Measurements from ENCODE around the gene GGT1. TPM values are rescaled to one million over a fixed set of nuclear protein-coding genes. Genes with fewer than 3 reads are reported as not detected.
"Not testable (repeated sequence)": the region's sequence is repeated elsewhere in the genome, so short reads cannot be mapped to it uniquely, and the experiment has no call there.

Gene GGT1
- total RNA-seq, 2 experiments from 2014 or later, result 19.7 to 20.1 TPM

DNA sequence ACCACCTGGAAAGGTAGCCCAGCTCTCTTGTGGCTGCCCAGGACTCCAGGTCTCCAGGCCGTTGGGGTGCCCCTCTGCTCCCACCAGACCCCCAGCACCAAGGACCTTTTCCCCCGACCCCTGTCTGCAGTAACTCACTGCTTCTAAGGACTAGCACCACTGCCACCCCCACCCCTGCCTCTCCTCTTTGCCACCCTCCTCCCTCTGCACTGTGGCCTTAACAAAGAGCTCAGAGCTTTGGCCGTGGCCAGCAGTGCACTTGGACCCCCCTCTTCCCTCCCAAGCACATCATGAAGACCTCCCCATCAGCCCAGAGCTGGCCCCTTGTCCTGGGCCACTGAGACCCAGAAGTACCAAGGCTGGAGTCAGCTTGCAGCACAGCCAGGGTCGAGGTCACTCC, 46.4 kb downstream of the GGT1 start:
- intact Hi-C loops (cut with DNase I, micrococcal nuclease); H3K4me1 Mint-ChIP-seq (ENCODE audit: low read depth); H3K4me3 ChIP-seq (ENCODE audit: low read length); H3K27ac Mint-ChIP-seq; H3K36me3 ChIP-seq (ENCODE audit: insufficient read depth, low read length); H3K4me1 ChIP-seq (ENCODE audit: insufficient read depth, low read length); CTCF ChIA-PET; H3K36me3 Mint-ChIP-seq (ENCODE audit: low read depth); H3K27me3 ChIP-seq (ENCODE audit: control insufficient read depth in 1 of 2, insufficient read depth in 2 of 2, low read length in 2 of 2); DNase-seq; POLR2A ChIA-PET; H3K4me3 Mint-ChIP-seq; H3K27me3 Mint-ChIP-seq; ATAC-seq (ENCODE audit: poor library complexity); H3K27ac ChIP-seq (ENCODE audit: low read depth in 1 of 2, low read length in 2 of 2); H3K9me3 ChIP-seq (ENCODE audit: control insufficient read depth in 1 of 2, insufficient read depth in 1 of 2, low read length in 2 of 2); H3K9me3 Mint-ChIP-seq: not testable (repeated sequence)

DNA sequence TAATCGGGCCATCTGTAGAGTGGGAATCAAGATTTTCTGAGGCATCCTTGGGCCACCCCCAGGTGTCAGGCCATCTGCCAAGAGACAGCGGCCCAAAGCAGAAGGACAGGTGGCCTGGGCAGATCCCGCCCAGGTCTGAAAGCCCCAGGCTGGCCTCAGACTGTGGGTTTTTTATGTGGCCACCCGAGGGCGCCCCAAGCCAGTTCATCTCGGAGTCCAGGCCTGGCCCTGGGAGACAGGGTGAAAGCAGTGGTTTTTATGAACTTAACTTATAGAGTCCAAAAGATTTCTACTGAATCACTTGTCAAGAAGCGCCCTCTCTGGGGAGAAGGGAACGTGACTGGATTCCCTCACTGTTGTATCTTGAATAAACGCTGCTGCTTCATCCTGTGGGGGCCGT, 47.9 kb downstream of the GGT1 start:
- CTCF ChIA-PET; ATAC-seq (ENCODE audit: poor library complexity); H3K27ac ChIP-seq (ENCODE audit: low read depth in 1 of 2, low read length in 2 of 2); H3K36me3 Mint-ChIP-seq (ENCODE audit: low read depth); H3K27me3 Mint-ChIP-seq; H3K9me3 Mint-ChIP-seq; H3K36me3 ChIP-seq (ENCODE audit: insufficient read depth, low read length); H3K9me3 ChIP-seq (ENCODE audit: control insufficient read depth in 1 of 2, insufficient read depth in 1 of 2, low read length in 2 of 2); POLR2A ChIA-PET; H3K4me3 ChIP-seq (ENCODE audit: low read length); H3K4me1 Mint-ChIP-seq (ENCODE audit: low read depth); H3K4me3 Mint-ChIP-seq; H3K4me1 ChIP-seq (ENCODE audit: insufficient read depth, low read length); H3K27ac Mint-ChIP-seq; H3K27me3 ChIP-seq (ENCODE audit: control insufficient read depth in 1 of 2, insufficient read depth in 2 of 2, low read length in 2 of 2); intact Hi-C loops (cut with DNase I, micrococcal nuclease): not testable (repeated sequence)
- DNase-seq, result peak in 11 of 14 experiments; percentile 23 to 60 (median 46)

DNA sequence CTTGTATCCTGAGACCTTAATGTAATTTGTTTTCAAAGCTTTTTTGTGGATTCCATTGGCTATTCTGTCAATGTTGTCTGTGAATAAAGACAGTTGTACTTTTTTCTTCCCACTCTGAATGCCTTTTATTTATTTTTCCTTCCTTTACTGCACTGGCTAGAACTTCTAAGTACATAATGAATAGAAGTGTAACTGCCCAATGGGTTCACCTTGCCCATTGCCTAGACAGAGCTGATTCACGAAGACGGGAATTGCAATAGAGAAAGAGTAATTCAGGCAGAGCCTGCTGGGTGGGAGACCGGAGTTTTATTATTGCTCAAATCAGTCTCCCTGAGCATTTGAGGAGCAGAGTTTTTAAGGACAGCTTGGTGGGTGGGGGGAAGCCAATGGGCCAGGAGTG, 62.4 kb downstream of the GGT1 start:
- POLR2A ChIA-PET; DNase-seq; H3K27ac Mint-ChIP-seq; H3K9me3 ChIP-seq (ENCODE audit: control insufficient read depth in 1 of 2, insufficient read depth in 1 of 2, low read length in 2 of 2); H3K4me1 ChIP-seq (ENCODE audit: insufficient read depth, low read length); H3K9me3 Mint-ChIP-seq; intact Hi-C loops (cut with DNase I, micrococcal nuclease); H3K4me3 Mint-ChIP-seq; ATAC-seq (ENCODE audit: poor library complexity); H3K36me3 Mint-ChIP-seq (ENCODE audit: low read depth); H3K27me3 Mint-ChIP-seq; H3K4me3 ChIP-seq (ENCODE audit: low read length); H3K27me3 ChIP-seq (ENCODE audit: control insufficient read depth in 1 of 2, insufficient read depth in 2 of 2, low read length in 2 of 2); CTCF ChIA-PET; H3K27ac ChIP-seq (ENCODE audit: low read depth in 1 of 2, low read length in 2 of 2); H3K4me1 Mint-ChIP-seq (ENCODE audit: low read depth); H3K36me3 ChIP-seq (ENCODE audit: insufficient read depth, low read length): not testable (repeated sequence)

DNA sequence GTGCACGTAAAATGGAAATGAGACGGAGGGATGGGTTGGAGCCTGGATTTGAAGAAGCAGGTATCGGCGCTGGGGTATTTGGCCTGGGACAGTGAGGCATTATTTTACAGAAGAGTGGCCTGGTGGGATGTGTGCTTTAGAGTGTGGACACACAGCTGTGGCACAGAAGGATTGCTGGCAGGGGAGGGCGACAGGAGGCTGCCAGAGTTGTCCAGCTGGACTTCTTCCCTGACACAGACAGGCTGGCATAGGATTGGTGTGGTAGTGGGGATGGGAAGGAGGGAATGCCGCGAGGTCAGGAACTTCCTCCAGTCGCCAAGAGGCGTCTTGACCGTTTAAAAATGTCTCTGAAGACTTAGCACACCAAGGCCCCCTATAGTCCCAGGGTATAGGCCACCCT, 64.9 kb downstream of the GGT1 start:
- H3K36me3 Mint-ChIP-seq (ENCODE audit: low read depth); H3K4me1 Mint-ChIP-seq (ENCODE audit: low read depth); POLR2A ChIA-PET; H3K27me3 ChIP-seq (ENCODE audit: control insufficient read depth in 1 of 2, insufficient read depth in 2 of 2, low read length in 2 of 2); H3K9me3 ChIP-seq (ENCODE audit: control insufficient read depth in 1 of 2, insufficient read depth in 1 of 2, low read length in 2 of 2); CTCF ChIA-PET; H3K27ac Mint-ChIP-seq; intact Hi-C loops (cut with DNase I, micrococcal nuclease); DNase-seq; H3K9me3 Mint-ChIP-seq; H3K4me3 ChIP-seq (ENCODE audit: low read length); H3K27ac ChIP-seq (ENCODE audit: low read depth in 1 of 2, low read length in 2 of 2); H3K4me3 Mint-ChIP-seq; H3K4me1 ChIP-seq (ENCODE audit: insufficient read depth, low read length); H3K36me3 ChIP-seq (ENCODE audit: insufficient read depth, low read length); H3K27me3 Mint-ChIP-seq; ATAC-seq (ENCODE audit: poor library complexity): not testable (repeated sequence)

DNA sequence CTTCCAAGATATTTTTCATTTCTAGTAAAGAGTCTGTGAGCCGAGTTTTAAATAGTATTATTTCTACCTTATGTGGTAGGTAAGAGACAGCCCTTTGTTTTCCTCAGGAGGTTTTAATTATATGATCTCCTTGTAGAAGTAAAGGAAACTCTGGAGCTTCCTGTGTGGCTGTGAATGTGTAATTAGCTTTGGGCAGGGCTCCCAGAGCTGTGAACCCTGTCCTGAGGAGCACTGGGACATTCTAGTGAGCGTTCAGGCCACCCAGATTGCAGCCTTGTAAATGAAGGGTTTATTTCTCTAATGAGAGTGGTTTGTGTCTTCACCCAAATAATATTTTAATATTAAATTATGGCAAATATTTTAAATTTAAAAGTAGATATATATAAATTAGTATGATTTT, 69.5 kb downstream of the GGT1 start:
- H3K4me3 Mint-ChIP-seq; H3K4me3 ChIP-seq (ENCODE audit: low read length); intact Hi-C loops (cut with DNase I, micrococcal nuclease); DNase-seq; H3K36me3 ChIP-seq (ENCODE audit: insufficient read depth, low read length); H3K27me3 Mint-ChIP-seq; H3K27me3 ChIP-seq (ENCODE audit: control insufficient read depth in 1 of 2, insufficient read depth in 2 of 2, low read length in 2 of 2); CTCF ChIA-PET; H3K9me3 ChIP-seq (ENCODE audit: control insufficient read depth in 1 of 2, insufficient read depth in 1 of 2, low read length in 2 of 2); H3K4me1 ChIP-seq (ENCODE audit: insufficient read depth, low read length); H3K27ac Mint-ChIP-seq; H3K9me3 Mint-ChIP-seq; H3K27ac ChIP-seq (ENCODE audit: low read depth in 1 of 2, low read length in 2 of 2); ATAC-seq (ENCODE audit: poor library complexity); H3K4me1 Mint-ChIP-seq (ENCODE audit: low read depth); H3K36me3 Mint-ChIP-seq (ENCODE audit: low read depth); POLR2A ChIA-PET: not testable (repeated sequence)

Other genes with a start within 250 kb of the GGT1 start
- gene ADORA2A, start 175.6 kb upstream of the GGT1 start, total RNA-seq, result 10 to 100 TPM; 15.5 to 16.4 TPM
- gene UPB1, start 107.9 kb upstream of the GGT1 start, total RNA-seq, result 1 to 10 TPM; 2.7 to 3.7 TPM
- 10 to 100 TPM; 60.9 to 68.3 TPM for gene GUCD1, start 48.1 kb upstream of the GGT1 start, total RNA-seq
- 10 to 100 TPM; 31.0 to 31.5 TPM for gene SNRPD3, start 47.2 kb upstream of the GGT1 start, total RNA-seq
- not detected for gene LRRC75B, start 10.1 kb upstream of the GGT1 start, total RNA-seq
- gene PIWIL3, start 171.5 kb downstream of the GGT1 start, total RNA-seq, result not detected
- 1 to 10 TPM; 1.3 to 1.9 TPM for gene SGSM1, start 203.0 kb downstream of the GGT1 start, total RNA-seq